Sigmoid colon (tissue), 4 donors: ENCODE results near the gene SMARCE1.

Experiments
- EP300 ChIP-seq, 4 donors: sonication (generic); formaldehyde crosslinking; IDR thresholded peaks; one replicate each; pipeline ENCODE4 v1.6.1; 2017; ENCODE audit warnings: antibody characterized with exemption in 4 of 4
- POLR2A ChIP-seq, 2 donors: fragments of 450-650 bp; IDR thresholded peaks; one replicate each; pipeline ENCODE4 v1.6.1; 2016; ENCODE audit warnings: antibody characterized with exemption in 2 of 2, mild to moderate bottlenecking in 2 of 2, moderate library complexity in 2 of 2
- POLR2AphosphoS5 ChIP-seq, 4 donors: sonication (generic); formaldehyde crosslinking; IDR thresholded peaks; one replicate each; pipeline ENCODE4 v1.6.1; 2017; ENCODE audit warnings: antibody characterized with exemption in 4 of 4
- TF ChIP-seq, protein P1 (sequence below), 4 experiments: fragments of 450-650 bp in 3 of 4; fragments of 200-600 bp in 1 of 4; IDR thresholded peaks; one replicate each; pipeline ENCODE4 v1.5.1; 2016 to 2019; ENCODE audit warnings: antibody characterized with exemption in 4 of 4, mild to moderate bottlenecking in 3 of 4, moderate library complexity in 2 of 4

DNA sequence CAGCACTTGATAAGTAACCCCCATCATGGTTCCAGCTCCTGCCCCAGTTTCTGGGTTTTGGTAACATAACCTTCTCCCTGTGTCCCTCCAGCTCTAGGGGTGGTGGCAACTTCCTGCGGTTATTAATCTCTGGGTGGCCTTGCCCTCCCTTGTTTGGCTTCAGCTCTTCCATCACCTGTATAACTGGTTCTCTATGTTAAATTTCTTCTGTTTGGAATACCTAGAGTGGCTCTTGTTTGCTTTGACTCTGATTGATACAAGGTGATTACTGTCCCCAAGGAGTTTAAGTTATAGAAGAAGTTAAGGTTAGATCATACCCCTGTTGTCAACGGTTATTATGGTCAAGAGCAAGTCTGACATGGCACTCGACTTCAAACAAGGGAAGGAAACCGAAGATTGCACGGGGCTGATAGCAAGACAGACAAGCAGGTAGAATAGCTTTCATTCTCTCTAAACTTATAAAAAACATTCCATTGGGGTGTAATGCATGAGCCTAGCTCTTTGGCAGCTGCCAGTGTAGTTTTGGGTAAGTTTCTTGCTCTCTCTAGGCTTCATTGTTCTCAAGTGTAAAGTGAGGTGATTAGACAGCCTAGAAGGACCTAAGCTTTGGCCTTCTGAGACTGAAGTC lies 71.4 kb downstream of the SMARCE1 start:
- TF ChIP-seq, protein P1, sequence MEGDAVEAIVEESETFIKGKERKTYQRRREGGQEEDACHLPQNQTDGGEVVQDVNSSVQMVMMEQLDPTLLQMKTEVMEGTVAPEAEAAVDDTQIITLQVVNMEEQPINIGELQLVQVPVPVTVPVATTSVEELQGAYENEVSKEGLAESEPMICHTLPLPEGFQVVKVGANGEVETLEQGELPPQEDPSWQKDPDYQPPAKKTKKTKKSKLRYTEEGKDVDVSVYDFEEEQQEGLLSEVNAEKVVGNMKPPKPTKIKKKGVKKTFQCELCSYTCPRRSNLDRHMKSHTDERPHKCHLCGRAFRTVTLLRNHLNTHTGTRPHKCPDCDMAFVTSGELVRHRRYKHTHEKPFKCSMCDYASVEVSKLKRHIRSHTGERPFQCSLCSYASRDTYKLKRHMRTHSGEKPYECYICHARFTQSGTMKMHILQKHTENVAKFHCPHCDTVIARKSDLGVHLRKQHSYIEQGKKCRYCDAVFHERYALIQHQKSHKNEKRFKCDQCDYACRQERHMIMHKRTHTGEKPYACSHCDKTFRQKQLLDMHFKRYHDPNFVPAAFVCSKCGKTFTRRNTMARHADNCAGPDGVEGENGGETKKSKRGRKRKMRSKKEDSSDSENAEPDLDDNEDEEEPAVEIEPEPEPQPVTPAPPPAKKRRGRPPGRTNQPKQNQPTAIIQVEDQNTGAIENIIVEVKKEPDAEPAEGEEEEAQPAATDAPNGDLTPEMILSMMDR (IDR thresholded peaks at IDR 0.05) = no peak
- no peak for TF ChIP-seq POLR2A (IDR thresholded peaks at IDR 0.05)
- TF ChIP-seq EP300 (IDR thresholded peaks at IDR 0.05) = no peak
- TF ChIP-seq POLR2AphosphoS5 (IDR thresholded peaks at IDR 0.05) = no peak
